OCI-LY7 (cell line): ENCODE data around the gene NUP210.

Source experiments
- CTCF ChIP-seq: fragments of 200-600 bp; sonication (generic); conservative IDR thresholded peaks from 2 replicates; pipeline ENCODE4 v1.5.1; 2014; ENCODE audit warnings: mild to moderate bottlenecking, antibody characterized with exemption, low read length, moderate library complexity, mixed read lengths
- EZH2phosphoT487 ChIP-seq: fragments of 200-600 bp; sonication (generic); IDR thresholded peaks from 2 replicates; pipeline ENCODE4 v1.6.1; 2018; ENCODE audit warnings: low read depth, borderline replicate concordance, mild to moderate bottlenecking, mixed run types, antibody characterized with exemption, low read length, moderate library complexity, mixed read lengths

GRCh38 chr3:13283877-13284264, 136.3 kb downstream of the NUP210 start:
- TF ChIP-seq CTCF (no peak), EZH2phosphoT487 (no peak)
